Activated CD8-positive, alpha-beta memory T cell treated with anti-CD3 and anti-CD28 coated beads, Interleukin-2, amount 50 U/mL, for 24 hours (primary cell): ENCODE results near the gene TRIB2.

ENCODE experiments used
- DNase-seq: peaks from one replicate; pipeline ENCODE4 v3.0.0-alpha.2; 2020; ENCODE audit errors: extremely low read depth

TRIB2 gene

GRCh38 chr2:12742891-12743290 lies 26.2 kb downstream of the TRIB2 start:
- DNase-seq, result no peak

- DNase-seq, result no peak
These were observed 33.6 kb downstream of the TRIB2 start for GRCh38 chr2:12750166-12750905.

DNA sequence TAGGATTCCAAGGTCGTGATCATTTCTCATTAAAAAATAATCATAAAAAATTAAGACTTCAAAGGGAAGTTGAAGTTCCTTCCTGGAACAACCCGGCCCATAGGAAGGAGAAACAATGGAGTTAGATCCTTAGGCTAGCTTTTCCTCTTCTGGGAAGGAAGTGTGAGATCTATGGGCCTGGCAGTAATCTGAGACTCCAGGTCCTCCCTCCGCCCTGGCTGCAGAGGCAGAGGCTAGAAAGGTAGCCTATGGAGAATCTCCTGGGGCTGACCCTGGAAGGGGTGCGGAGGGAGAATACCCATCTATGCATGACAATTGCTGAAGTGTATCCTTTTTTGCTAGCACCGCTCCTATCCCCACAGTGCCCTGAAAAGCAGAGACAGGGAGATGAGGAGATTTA lies 37.9 kb downstream of the TRIB2 start:
- no peak for DNase-seq

GRCh38 chr2:12755384-12755783 lies 38.6 kb downstream of the TRIB2 start:
- DNase-seq, result no peak

GRCh38 chr2:12759248-12759647 lies 42.5 kb downstream of the TRIB2 start:
- DNase-seq, result no peak

DNA sequence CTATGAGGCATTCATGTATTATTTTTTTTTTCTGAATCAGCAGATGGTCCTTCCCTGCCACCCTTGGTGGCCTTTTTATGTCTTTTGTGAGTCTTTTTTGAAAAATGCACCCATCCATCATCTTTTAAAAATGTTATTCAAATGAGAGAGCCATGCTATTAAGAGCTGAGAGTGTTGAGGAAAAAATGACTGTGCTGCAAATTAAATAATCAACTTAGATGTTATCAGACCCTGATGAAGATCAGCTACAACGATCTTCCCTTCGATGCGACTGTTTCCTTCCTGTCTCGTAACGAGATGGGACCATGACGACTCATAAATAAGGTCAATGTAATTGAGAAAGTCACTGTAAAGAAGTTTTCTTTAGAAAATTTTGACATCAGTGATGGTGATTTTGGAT lies 44.4 kb downstream of the TRIB2 start:
- no peak for DNase-seq

- no peak for DNase-seq
These were observed 45.6 kb downstream of the TRIB2 start for GRCh38 chr2:12762337-12762736.

DNA sequence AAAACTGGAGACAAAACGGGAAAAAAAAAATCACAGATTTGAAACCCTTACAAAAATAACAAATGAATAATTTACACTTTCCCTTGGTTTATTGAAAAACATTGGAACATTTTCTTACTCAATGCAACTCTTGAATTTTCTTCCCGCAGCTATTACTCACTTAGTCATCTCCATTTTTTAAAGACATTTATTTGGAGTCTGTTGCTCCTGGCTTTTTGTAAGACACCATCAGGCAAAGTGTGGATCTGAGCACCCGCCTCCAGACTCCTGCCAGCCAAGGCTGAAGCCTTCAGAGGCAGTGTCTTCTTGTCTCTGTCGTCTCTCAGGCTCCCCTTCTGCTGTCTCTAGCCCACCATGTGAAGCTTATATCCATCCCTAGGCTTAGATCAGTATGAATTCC lies 46.2 kb downstream of the TRIB2 start:
- DNase-seq, result no peak

GRCh38 chr2:12763486-12763885 lies 46.8 kb downstream of the TRIB2 start:
- DNase-seq, result no peak

GRCh38 chr2:12764075-12764730 lies 47.5 kb downstream of the TRIB2 start:
- DNase-seq, result no peak

DNA sequence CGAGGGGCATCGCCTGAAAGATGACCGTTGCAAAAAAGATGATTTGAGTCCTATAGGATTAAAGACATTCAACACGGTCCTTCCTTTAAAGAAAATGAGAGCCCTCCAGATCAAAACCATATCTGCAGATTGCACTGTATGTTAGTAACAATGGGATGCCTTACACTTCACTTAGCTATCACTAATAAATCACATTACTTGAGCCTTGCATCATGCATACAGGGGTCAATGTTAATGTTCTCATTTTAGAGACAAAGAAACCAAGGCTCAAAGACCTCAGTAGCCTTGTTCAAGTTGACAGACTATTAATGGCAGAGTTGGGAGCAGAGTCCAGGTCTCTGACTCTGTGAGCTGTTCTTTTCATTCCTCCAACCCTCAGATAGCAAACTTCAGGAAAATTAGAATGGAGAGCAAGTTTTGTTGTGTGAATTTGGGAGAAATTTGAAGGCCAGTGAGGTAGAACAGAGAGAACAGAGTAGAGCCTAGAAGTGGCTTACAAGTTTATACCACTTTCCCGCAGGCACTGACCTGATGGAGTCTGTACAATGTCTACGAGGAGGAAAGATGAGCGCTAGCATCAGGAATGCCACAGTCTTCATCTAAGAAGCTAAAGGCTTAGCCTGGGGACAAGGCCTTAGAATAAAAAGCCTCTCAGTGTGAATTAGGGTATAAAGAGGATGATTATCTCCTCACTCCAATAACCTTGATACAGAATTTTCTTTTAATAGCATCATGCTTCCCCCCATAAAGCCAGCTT lies 48.3 kb downstream of the TRIB2 start:
- no peak for DNase-seq

DNA sequence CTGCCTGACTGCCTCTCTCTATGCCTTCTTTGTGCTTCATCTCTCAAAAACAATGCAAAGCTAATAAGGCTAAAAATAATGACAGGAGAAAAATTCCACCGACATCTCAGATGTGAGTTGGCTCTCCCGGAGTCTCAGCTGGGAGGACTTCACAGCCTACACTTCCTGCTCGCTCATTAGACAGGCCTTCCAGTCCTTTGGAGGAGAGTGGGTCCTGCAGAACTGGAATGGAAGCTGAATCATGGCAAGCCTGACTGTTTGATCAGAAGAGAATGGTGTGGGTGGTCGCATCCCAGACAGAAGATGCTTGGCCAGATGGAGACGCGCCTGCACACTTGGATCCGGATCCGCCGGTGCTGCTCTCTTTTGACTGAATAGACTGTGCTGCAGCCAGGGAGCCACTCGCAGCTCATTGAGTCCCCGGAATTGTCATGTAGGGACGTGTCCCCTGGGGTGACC lies 49.7 kb downstream of the TRIB2 start:
- no peak for DNase-seq

- no peak for DNase-seq
These were observed 50.8 kb downstream of the TRIB2 start for GRCh38 chr2:12767541-12767940.

DNA sequence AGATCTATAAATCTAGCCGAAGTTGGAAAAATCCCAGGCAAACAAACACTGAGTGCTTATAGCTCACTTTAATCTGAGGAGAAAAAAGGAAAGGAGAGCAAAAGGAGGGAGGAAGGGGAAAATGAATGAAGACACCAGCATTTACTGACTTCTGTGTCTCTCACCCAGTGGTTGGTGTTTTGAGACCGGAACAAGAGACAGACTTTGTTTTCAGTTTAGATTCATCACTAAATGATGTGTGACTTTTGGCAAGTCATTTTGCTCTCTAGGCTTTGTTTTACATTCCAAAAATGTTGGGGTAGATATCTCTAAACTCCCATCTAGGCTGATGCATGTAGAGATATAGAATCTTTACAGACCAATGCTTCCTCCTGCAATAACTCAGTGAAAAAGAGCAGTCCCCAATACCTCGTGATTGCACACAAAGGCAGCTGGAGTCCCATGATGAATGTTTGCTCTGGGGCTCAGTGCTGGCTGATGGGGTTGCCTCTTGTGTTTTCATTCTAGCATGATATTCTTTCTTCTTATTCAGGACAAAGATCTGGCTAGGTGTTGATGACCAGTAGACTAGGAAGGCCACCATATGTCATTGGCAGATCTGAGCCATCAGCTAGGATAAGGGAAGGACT lies 51.4 kb downstream of the TRIB2 start:
- DNase-seq, result no peak

DNA sequence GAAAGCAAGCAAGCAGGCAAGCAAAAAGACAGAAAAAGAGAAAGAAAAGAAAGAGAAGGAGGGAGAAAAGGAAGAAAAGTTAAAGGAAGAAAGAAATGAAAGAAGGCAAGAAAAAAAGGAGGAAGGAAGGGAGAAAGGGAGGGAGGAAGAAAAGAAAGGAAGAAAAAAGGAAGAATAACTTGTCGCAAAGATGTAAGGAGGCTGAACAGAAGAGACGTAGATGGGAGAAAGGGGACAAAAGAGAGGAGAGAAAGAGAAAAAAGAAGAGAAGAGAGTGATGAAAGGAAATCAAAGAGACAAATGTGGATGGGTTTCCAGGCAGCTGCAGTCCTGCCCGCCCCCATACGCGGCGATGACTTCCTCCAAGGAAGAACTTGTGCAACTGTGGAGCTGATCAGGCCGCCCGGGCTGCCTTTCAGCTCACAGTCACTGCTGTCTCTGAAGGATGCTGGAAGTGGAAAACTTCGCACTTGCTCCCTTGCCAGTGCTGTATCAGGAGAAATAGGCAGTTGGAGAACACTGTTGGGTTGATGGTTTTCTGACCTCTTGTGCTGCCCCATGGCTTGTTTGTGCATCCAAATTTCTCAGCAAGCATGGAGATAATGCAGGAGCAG lies 52.9 kb downstream of the TRIB2 start:
- no peak for DNase-seq

DNA sequence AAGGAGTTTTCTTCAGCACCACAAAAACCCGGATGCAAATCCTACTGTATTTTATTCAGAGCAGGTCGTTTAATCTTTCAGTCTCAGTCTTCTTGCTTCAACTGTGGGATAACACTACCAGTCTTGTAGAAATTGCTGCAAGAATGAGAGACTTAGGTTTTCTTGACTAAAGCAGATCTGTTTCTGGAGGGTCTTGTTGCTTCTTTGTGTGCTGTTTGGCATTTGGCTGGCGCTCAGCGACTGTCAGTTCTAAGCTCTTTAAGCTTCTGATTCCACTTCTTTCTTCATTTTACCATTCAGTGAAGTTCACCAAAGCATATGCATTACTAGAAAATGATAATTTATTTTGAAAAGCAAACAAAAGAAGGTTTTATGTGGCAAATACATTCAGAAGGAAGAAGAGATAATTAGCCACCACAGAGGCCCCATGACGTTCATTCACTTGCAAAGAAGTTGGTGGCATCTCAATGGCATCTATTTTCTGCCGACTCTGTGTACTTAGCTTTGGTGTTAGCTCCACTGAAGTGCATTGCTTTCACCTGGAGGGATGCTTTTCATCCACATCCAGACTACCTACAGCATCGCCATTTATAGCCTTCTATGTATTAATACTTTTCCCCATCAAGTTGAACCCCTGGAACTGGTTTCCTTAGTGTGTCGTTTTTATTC lies 53.7 kb downstream of the TRIB2 start:
- no peak for DNase-seq

GRCh38 chr2:12771154-12771553 lies 54.4 kb downstream of the TRIB2 start:
- DNase-seq, result no peak

GRCh38 chr2:12773586-12774394 lies 57.1 kb downstream of the TRIB2 start:
- no peak for DNase-seq

DNA sequence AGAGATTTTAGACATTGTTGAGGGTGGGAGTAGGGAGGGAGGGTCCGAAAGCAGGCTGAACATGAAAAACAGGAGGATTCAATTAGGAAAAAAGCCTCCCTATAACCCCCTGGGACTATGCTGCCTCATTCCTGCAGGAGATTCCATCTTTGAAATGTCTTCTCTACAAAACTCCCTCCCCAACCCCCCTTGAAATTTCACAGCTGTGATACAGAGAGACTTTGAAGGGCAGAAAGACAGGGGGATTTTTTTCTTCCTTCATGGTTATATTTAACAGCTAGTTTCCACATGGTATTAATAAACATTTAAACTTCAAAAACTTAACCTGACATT lies 57.6 kb downstream of the TRIB2 start:
- no peak for DNase-seq

DNA sequence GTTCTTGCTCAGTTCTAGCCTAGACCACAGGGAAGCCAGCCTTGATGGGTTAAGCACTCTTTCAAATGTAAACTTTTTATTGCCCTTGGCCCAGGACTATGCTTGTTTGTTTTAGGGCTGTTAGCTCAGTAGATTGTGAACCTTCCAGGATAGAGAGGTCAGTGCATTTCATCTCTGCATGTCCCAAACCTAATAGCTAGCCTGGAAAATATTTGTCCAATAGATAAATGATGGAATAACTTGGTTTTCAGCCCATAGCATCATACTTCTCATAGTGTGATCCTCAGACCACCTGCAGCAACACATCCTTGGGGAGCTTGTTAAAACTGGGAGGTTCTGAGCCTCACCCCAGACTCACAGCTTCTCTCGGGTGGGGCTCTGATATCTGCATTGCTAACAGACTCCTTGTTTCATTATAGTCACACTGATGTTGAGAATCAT lies 59.8 kb downstream of the TRIB2 start:
- DNase-seq, result no peak

- no peak for DNase-seq
These were observed 61.6 kb downstream of the TRIB2 start for GRCh38 chr2:12778369-12778768.
